HG03103 (cell line): Measurements from ENCODE around the gene CD81.

Experiments used
- ATAC-seq: cut with Tn5 transposase; IDR thresholded peaks from one replicate; pipeline ENCODE4 v1.9.1; 2021; ENCODE audit warnings: low read depth; ENCODE audit not compliant: unreplicated experiment

CD81 gene

GRCh38 chr11:2400762-2401435, 23.8 kb downstream of the CD81 start:
- ATAC-seq: no peak

- no peak for ATAC-seq
Measured at GRCh38 chr11:2401436-2401984, 24.4 kb downstream of the CD81 start.

GRCh38 chr11:2402106-2402505, 25.0 kb downstream of the CD81 start:
- no peak for ATAC-seq

GRCh38 chr11:2402890-2403645, 26.0 kb downstream of the CD81 start:
- ATAC-seq: no peak

- ATAC-seq: no peak
Measured at GRCh38 chr11:2404735-2405196, 27.7 kb downstream of the CD81 start.

GRCh38 chr11:2406451-2406850, 29.3 kb downstream of the CD81 start:
- no peak for ATAC-seq

- ATAC-seq: no peak
Measured at GRCh38 chr11:2406878-2407410, 29.8 kb downstream of the CD81 start.

GRCh38 chr11:2408671-2409070, 31.6 kb downstream of the CD81 start:
- no peak for ATAC-seq

GRCh38 chr11:2409126-2409525, 32.0 kb downstream of the CD81 start:
- no peak for ATAC-seq

- ATAC-seq: no peak
Measured at GRCh38 chr11:2409611-2410468, 32.7 kb downstream of the CD81 start.

GRCh38 chr11:2410616-2411015, 33.5 kb downstream of the CD81 start:
- no peak for ATAC-seq

GRCh38 chr11:2411446-2412305, 34.6 kb downstream of the CD81 start:
- no peak for ATAC-seq

GRCh38 chr11:2412323-2412722, 35.2 kb downstream of the CD81 start:
- no peak for ATAC-seq

- ATAC-seq: no peak
Measured at GRCh38 chr11:2413742-2414579, 36.9 kb downstream of the CD81 start.

GRCh38 chr11:2414616-2415015, 37.5 kb downstream of the CD81 start:
- no peak for ATAC-seq

- ATAC-seq: no peak
Measured at GRCh38 chr11:2415171-2415570, 38.1 kb downstream of the CD81 start.

- no peak for ATAC-seq
Measured at GRCh38 chr11:2415601-2416380, 38.7 kb downstream of the CD81 start.

- no peak for ATAC-seq
Measured at GRCh38 chr11:2416765-2417164, 39.7 kb downstream of the CD81 start.
